Transverse colon (tissue), 4 donors: Measurements from ENCODE around the gene RAB11FIP3. TPM values are rescaled to one million over a fixed set of nuclear protein-coding genes. Genes with fewer than 3 reads are reported as not detected.
"Not testable (repeated sequence)": the region's sequence is repeated elsewhere in the genome, so short reads cannot be mapped to it uniquely, and the experiment has no call there.

ENCODE experiments used
- DNase-seq: peaks from one replicate; pipeline ENCODE4 v3.0.0-alpha.2; 2019
- H3K27ac ChIP-seq, 4 donors: fragments of 200-600 bp; sonication (generic); 2 replicates each; pipeline ENCODE4 v1.5.1; 2016 to 2018; ENCODE audit warnings: inconsistent platforms in 4 of 4
- H3K27me3 ChIP-seq: fragments of 200-600 bp; sonication (generic); 2 replicates; pipeline ENCODE4 v1.5.1; 2017; ENCODE audit warnings: inconsistent platforms
- H3K36me3 ChIP-seq, 4 donors: fragments of 200-600 bp; sonication (generic); 2 replicates each; pipeline ENCODE4 v1.5.1; 2017 to 2019; ENCODE audit warnings: inconsistent platforms in 4 of 4
- H3K4me1 ChIP-seq, 4 donors: fragments of 200-600 bp; sonication (generic); 2 replicates each; pipeline ENCODE4 v1.5.1; 2017 to 2020; ENCODE audit warnings: inconsistent platforms in 4 of 4
- H3K4me3 ChIP-seq, 4 donors: fragments of 200-600 bp; sonication (generic); 1 replicate in 1 of 4; 2 replicates in 3 of 4; pipeline versions ENCODE4 v1.5.1 to v1.6.1; 2017 to 2019; ENCODE audit warnings: inconsistent platforms in 4 of 4
- H3K9me3 ChIP-seq, 2 donors: fragments of 200-600 bp; sonication (generic); 2 replicates each; pipeline ENCODE4 v1.5.1; 2017 to 2019; ENCODE audit warnings: inconsistent platforms in 2 of 2
- CTCF ChIP-seq, 5 experiments: fragments of 200-600 bp in 3 of 5; fragments of 450-650 bp in 2 of 5; sonication (generic) in 3 of 5; IDR thresholded peaks; 1 replicate in 2 of 5; 2 replicates in 3 of 5; pipeline ENCODE4 v1.5.1; 2016 to 2017; ENCODE audit warnings: antibody characterized with exemption in 5 of 5, inconsistent platforms in 3 of 5, mild to moderate bottlenecking in 2 of 5, moderate library complexity in 1 of 5
- EP300 ChIP-seq: sonication (generic); formaldehyde crosslinking; IDR thresholded peaks from one replicate; pipeline ENCODE4 v1.6.1; 2017; ENCODE audit warnings: antibody characterized with exemption, low read depth
- POLR2A ChIP-seq: fragments of 450-650 bp; IDR thresholded peaks from one replicate; pipeline ENCODE4 v1.6.1; 2016; ENCODE audit warnings: antibody characterized with exemption, mild to moderate bottlenecking, moderate library complexity
- POLR2AphosphoS5 ChIP-seq, 3 donors: sonication (generic); formaldehyde crosslinking; IDR thresholded peaks; one replicate each; pipeline ENCODE4 v1.6.1; 2016; ENCODE audit warnings: antibody characterized with exemption in 3 of 3
- WGBS, 2 donors: methylation state at CpG; one replicate each; pipeline ENCODE4 v1.1.5; 2018; ENCODE audit warnings: low coverage in 1 of 2; 5-methylcytosine and 5-hydroxymethylcytosine counted together
- in situ Hi-C, 4 donors: fragments of 200-750 bp; cut with MboI; loops; one replicate each; pipeline versions ENCODE4 v1.15.0 to v1.15.1; 2017; ENCODE audit warnings: low sequenced_read_pairs in 3 of 4, low pct_ligation_motif_present in 1 of 4, low pct_unique_long_range_greater_than_20kb in 1 of 4
- intact Hi-C: fragments of 100-400 bp; cut with DNase I; formaldehyde crosslinking; loops from one replicate; pipeline ENCODE4 v1.15.1; 2023; ENCODE audit warnings: low total_unique reads
- total RNA-seq, 4 donors: library from RNA; depleted of rRNA; stranded (reverse); fragments of >200 nt; gene quantifications; one replicate each; pipeline ENCODE4 v1.1.0, GENCODE V29; 2016

Gene RAB11FIP3
- total RNA-seq, 4 donors from 2014 or later, result 21.6 to 56.5 (median 42.2) TPM

GRCh38 chr16:377419-377951, 48.0 kb upstream of the RAB11FIP3 start:
- no peaks in the 10 kb centered on the region for H3K27me3 ChIP-seq
- DNase-seq, result no peak
- peaks cover 0 to 9% (median 4%) of the 10 kb centered on the region in 4 donors for H3K36me3 ChIP-seq
- peaks cover 12 to 26% (median 23%) of the 10 kb centered on the region in 4 donors for H3K4me1 ChIP-seq
- no peaks in the 10 kb centered on the region for H3K9me3 ChIP-seq
- intact Hi-C loops (no loop called here), in situ Hi-C loops (no loop called here)
- TF ChIP-seq EP300 (no peak), POLR2A (no peak), CTCF (IDR thresholded peaks at IDR 0.05) (no peak), POLR2AphosphoS5 (IDR thresholded peaks at IDR 0.05) (no peak)
- H3K4me3 ChIP-seq, result no peak overlapping the region
- WGBS, 2 donors, result 91% methylated on average over 30 of the region's 42 CpGs; no CpG with 5 or more reads in 1 of the 2 donors
- H3K27ac ChIP-seq, result no peak overlapping the region

- DNase-seq, H3K36me3 ChIP-seq, in situ Hi-C loops: not testable (repeated sequence)
Observed at GRCh38 chr16:378113-378820, 47.2 kb upstream of the RAB11FIP3 start.

GRCh38 chr16:378821-379182, 46.6 kb upstream of the RAB11FIP3 start:
- Histone ChIP-seq H3K36me3 (peaks cover 0 to 9% (median 4%) of the 10 kb centered on the region in 4 donors), H3K27ac (peak overlapping the region in 2 of 4 donors; percentile 4 to 49), H3K27me3 (no peaks in the 10 kb centered on the region), H3K4me1 (peaks cover 21 to 36% (median 32%) of the 10 kb centered on the region in 4 donors), H3K4me3 (no peak overlapping the region), H3K9me3 (no peaks in the 10 kb centered on the region)
- 63% methylated on average over 14 of the region's 14 CpGs; no CpG with 5 or more reads in 1 of the 2 donors for WGBS, 2 donors
- in situ Hi-C loops (no loop called here), intact Hi-C loops (no loop called here)
- no peak for DNase-seq
- TF ChIP-seq CTCF (IDR thresholded peaks at IDR 0.05) (no peak), POLR2AphosphoS5 (IDR thresholded peaks at IDR 0.05) (no peak), EP300 (no peak), POLR2A (no peak)

More at GRCh38 chr16:378113-378820, 47.2 kb upstream of the RAB11FIP3 start:
- 90 to 98% methylated on average over 8 to 26 of the region's 36 CpGs for WGBS, 2 donors
- H3K9me3 ChIP-seq, H3K27me3 ChIP-seq, intact Hi-C loops, H3K4me3 ChIP-seq: not testable (repeated sequence)
- Histone ChIP-seq H3K4me1 (peaks cover 16 to 31% (median 29%) of the 10 kb centered on the region in 4 donors), H3K27ac (peak overlapping the region in 1 of 4 donors; percentile 49)

- DNase-seq, result peak; percentile 84
- peaks cover 22 to 36% (median 33%) of the 10 kb centered on the region in 4 donors for H3K4me1 ChIP-seq
Observed at GRCh38 chr16:379183-379960, 46.1 kb upstream of the RAB11FIP3 start.

More at GRCh38 chr16:379183-379960, 46.1 kb upstream of the RAB11FIP3 start:
- Histone ChIP-seq H3K9me3 (no peaks in the 10 kb centered on the region), H3K27me3 (no peaks in the 10 kb centered on the region), H3K4me3 (no peak overlapping the region), H3K27ac (peak overlapping the region; percentile 41 to 91 (median 62)), H3K36me3 (peaks cover 0 to 9% (median 4%) of the 10 kb centered on the region in 4 donors)
- intact Hi-C loops, result no loop called here
- WGBS, 2 donors, result 58% methylated on average over 16 of the region's 16 CpGs; no CpG with 5 or more reads in 1 of the 2 donors
- no peak for TF ChIP-seq POLR2A
- TF ChIP-seq POLR2AphosphoS5 (IDR thresholded peaks at IDR 0.05), result no peak
- no peak for TF ChIP-seq CTCF (IDR thresholded peaks at IDR 0.05)
- no peak for TF ChIP-seq EP300
- in situ Hi-C loops, result no loop called here
